Testis (tissue), 3 donors: Measurements from ENCODE around the gene NOS3. TPM values are rescaled to one million over a fixed set of nuclear protein-coding genes. Genes with fewer than 3 reads are reported as not detected.
A peak's percentile ranks its signal among the peaks of the same experiment; 100 is the strongest.

Experiments
- DNase-seq: peaks from one replicate; pipeline ENCODE4 v3.0.0-alpha.2; 2019
- H3K27ac ChIP-seq, 2 donors: fragments of 200-600 bp; sonication (generic); one replicate each; pipeline ENCODE4 v1.5.1; 2019
- H3K27me3 ChIP-seq: fragments of 200-600 bp; sonication (generic); one replicate; pipeline ENCODE4 v1.5.1; 2019
- H3K36me3 ChIP-seq: fragments of 200-600 bp; sonication (generic); one replicate; pipeline ENCODE4 v1.5.1; 2017; ENCODE audit warnings: low read depth; ENCODE audit errors: missing control alignments
- H3K4me1 ChIP-seq: fragments of 200-600 bp; sonication (generic); one replicate; pipeline ENCODE4 v1.5.1; 2019
- H3K4me3 ChIP-seq, 2 donors: fragments of 200-600 bp; sonication (generic); one replicate each; pipeline ENCODE4 v1.5.1; 2017 to 2019
- H3K9me3 ChIP-seq: fragments of 200-600 bp; sonication (generic); one replicate; pipeline ENCODE4 v1.5.1; 2017
- CTCF ChIP-seq, 3 experiments: fragments of 450-650 bp in 2 of 3; fragments of 200-600 bp in 1 of 3; sonication (generic) in 1 of 3; IDR thresholded peaks; one replicate each; pipeline ENCODE4 v1.5.1; 2016 to 2019; ENCODE audit warnings: antibody characterized with exemption in 3 of 3, mild to moderate bottlenecking in 2 of 3, moderate library complexity in 1 of 3
- POLR2A ChIP-seq: fragments of 450-650 bp; IDR thresholded peaks from one replicate; pipeline ENCODE4 v1.6.1; 2017; ENCODE audit warnings: antibody characterized with exemption, mild to moderate bottlenecking, moderate library complexity
- WGBS, 2 donors: methylation state at CpG; one replicate each; pipeline ENCODE4 v1.1.5; 2018; 5-methylcytosine and 5-hydroxymethylcytosine counted together
- intact Hi-C: fragments of 100-400 bp; cut with DNase I; formaldehyde crosslinking; loops from one replicate; pipeline ENCODE4 v1.15.1; 2023; ENCODE audit warnings: low total_unique reads
- polyA plus RNA-seq: library from polyadenylated mRNA; stranded (reverse); fragments of 350-450 nt; fragmentation: Illumina TruSeq; extraction: RNeasy Lipid Tissue Mini Kit (QIAGEN cat#74804); gene quantifications from one replicate; pipeline ENCODE4 v1.2.3, GENCODE V29; 2014; ENCODE audit warnings: low read depth, low replicate concordance; ENCODE audit not compliant: insufficient read depth
- total RNA-seq, 2 donors: library from RNA; depleted of rRNA; stranded (reverse); fragments of >200 nt; gene quantifications; one replicate each; pipeline ENCODE4 v1.2.3, GENCODE V29; 2016

The NOS3 gene
- total and polyA plus RNA-seq, 3 donors from 2014 or later: 19.5 to 36.6 (median 25.0) TPM

- WGBS, 2 donors: 13 to 17% methylated on average over 22 to 31 of the region's 31 CpGs
Observed at GRCh38 chr7:150988230-150989226, 2.3 kb upstream of the NOS3 start.

GRCh38 chr7:150989456-150989855 is 1.4 kb upstream of the NOS3 start:
- no peak for TF ChIP-seq POLR2A
- TF ChIP-seq CTCF (IDR thresholded peaks at IDR 0.05): no peak
- 30 to 42% methylated on average over 7 of the region's 7 CpGs for WGBS, 2 donors
- H3K9me3 ChIP-seq: no peaks in the 10 kb centered on the region
- H3K36me3 ChIP-seq: no peaks in the 10 kb centered on the region
- H3K27ac ChIP-seq: no peak overlapping the region
- H3K4me1 ChIP-seq: peaks cover 17% of the 10 kb centered on the region
- intact Hi-C loops: loop anchor here (5.0 kb wide), 1 partner anchor 87 kb away; no protein-coding TSS in a partner anchor
- H3K27me3 ChIP-seq: no peaks in the 10 kb centered on the region
- peak; percentile 50 for DNase-seq
- no peak overlapping the region for H3K4me3 ChIP-seq

More at GRCh38 chr7:150988230-150989226, 2.3 kb upstream of the NOS3 start:
- Histone ChIP-seq H3K9me3 (no peaks in the 10 kb centered on the region), H3K27me3 (no peaks in the 10 kb centered on the region), H3K27ac (no peak overlapping the region), H3K36me3 (no peaks in the 10 kb centered on the region), H3K4me3 (peak overlapping the region in 1 of 2 donors; percentile 12), H3K4me1 (peaks cover 17% of the 10 kb centered on the region)
- DNase-seq: peak; percentile 76
- intact Hi-C loops: loop anchor here (5.0 kb wide), 1 partner anchor 86 kb away; no protein-coding TSS in a partner anchor
- TF ChIP-seq POLR2A (no peak), CTCF (IDR thresholded peaks at IDR 0.05) (peak; percentile 80 to 91 (median 81))

GRCh38 chr7:150992051-150992640 is 1.3 kb downstream of the NOS3 start:
- peaks cover 26% of the 10 kb centered on the region for H3K4me1 ChIP-seq
- intact Hi-C loops: no loop called here
- H3K27me3 ChIP-seq: no peaks in the 10 kb centered on the region
- WGBS, 2 donors: 83 to 87% methylated on average over 6 of the region's 6 CpGs
- no peak overlapping the region for H3K27ac ChIP-seq
- no peaks in the 10 kb centered on the region for H3K9me3 ChIP-seq
- no peak overlapping the region for H3K4me3 ChIP-seq
- DNase-seq: no peak
- TF ChIP-seq POLR2A (no peak), CTCF (IDR thresholded peaks at IDR 0.05) (no peak)
- no peaks in the 10 kb centered on the region for H3K36me3 ChIP-seq

GRCh38 chr7:150992833-150993302 is 2.1 kb downstream of the NOS3 start:
- Histone ChIP-seq H3K4me1 (peaks cover 26% of the 10 kb centered on the region), H3K27me3 (no peaks in the 10 kb centered on the region), H3K9me3 (no peaks in the 10 kb centered on the region), H3K4me3 (no peak overlapping the region), H3K36me3 (no peaks in the 10 kb centered on the region), H3K27ac (no peak overlapping the region)
- intact Hi-C loops: no loop called here
- WGBS, 2 donors: 57 to 76% methylated on average over 4 to 5 of the region's 5 CpGs
- no peak for TF ChIP-seq POLR2A
- no peak for TF ChIP-seq CTCF (IDR thresholded peaks at IDR 0.05)
- DNase-seq: peak; percentile 68
